GM12878 (cell line): Measurements from ENCODE around the gene FCAR. TPM values are rescaled to one million over a fixed set of nuclear protein-coding genes. Genes with fewer than 3 reads are reported as not detected.

Experiments used
- ATAC-seq: fragments of 200-7000 bp; cut with Tn5 transposase; 3 replicates; pipeline ENCODE4 v1.9.1; 2020; ENCODE audit warnings: mild to moderate bottlenecking, moderate library complexity
- BruUV-seq: library from RNA; stranded (reverse); fragments of 400-500 nt; replicated peaks from 2 replicates; lab custom pipeline; 2021; lab: Mats Ljungman, UMichigan
- CTCF ChIA-PET: fragments of 300-600 bp; sonication (Branson Sonifier 250); formaldehyde crosslinking; extraction: SDS; loops from one replicate; lab custom pipeline; 2021; ENCODE audit warnings: inconsistent platforms; lab: Yijun Ruan, JAX
- POLR2A ChIA-PET: fragments of 350-600 bp; formaldehyde crosslinking; extraction: SDS; loops from one replicate; lab custom pipeline; 2021; ENCODE audit warnings: inconsistent platforms; lab: Charles Lee
- RAD21 ChIA-PET: fragments of 300-600 bp; sonication (Branson Sonifier 250); formaldehyde crosslinking; loops from one replicate; lab custom pipeline; 2023; ENCODE audit warnings: antibody characterized with exemption; ENCODE audit not compliant: unreplicated experiment; lab: Charles Lee
- SMC1A ChIA-PET: fragments of 300-600 bp; sonication (Branson Sonifier 250); formaldehyde crosslinking; loops from one replicate; lab custom pipeline; 2023; ENCODE audit not compliant: unreplicated experiment, uncharacterized antibody; lab: Charles Lee
- DNase-seq: peaks from one replicate; pipeline ENCODE4 v3.0.0-alpha.2; 2011; ENCODE audit warnings: low read depth, low spot score
- FAIRE-seq: peaks from 3 replicates; lab custom pipeline; 2011; peaks lifted over from hg19 to GRCh38; lab: Jason Lieb, UNC
- H2AFZ ChIP-seq: 2 replicates; pipeline ENCODE4 v1.6.0; 2011; ENCODE audit warnings: low read depth, low read length, control low read depth; ENCODE audit not compliant: control insufficient read depth
- H3K27ac ChIP-seq: 2 replicates; pipeline ENCODE4 v1.5.1; 2011; ENCODE audit warnings: control low read depth; ENCODE audit not compliant: control insufficient read depth, insufficient read depth
- H3K27me3 ChIP-seq, 2 experiments: replicated peaks in 1 of 2; 2 replicates each; pipeline versions ENCODE4 v1.6.0 to v1.6.1; 2011; ENCODE audit warnings: low read length in 1 of 2; ENCODE audit not compliant: control insufficient read depth in 2 of 2, insufficient read depth in 2 of 2
- H3K36me3 ChIP-seq, 2 experiments: 2 replicates each; pipeline ENCODE4 v1.5.1; 2011; ENCODE audit warnings: low read length in 1 of 2; ENCODE audit not compliant: control insufficient read depth in 2 of 2, insufficient read depth in 2 of 2
- H3K4me1 ChIP-seq: 2 replicates; pipeline ENCODE4 v1.6.1; 2011; ENCODE audit warnings: mild to moderate bottlenecking, low read length, moderate library complexity, mixed read lengths; ENCODE audit not compliant: control insufficient read depth, insufficient read depth
- H3K4me2 ChIP-seq: 2 replicates; pipeline ENCODE4 v1.6.0; 2011; ENCODE audit warnings: control low read depth; ENCODE audit not compliant: control insufficient read depth, insufficient read depth
- H3K4me3 ChIP-seq: fragments of 200-600 bp; sonication (generic); 2 replicates; pipeline ENCODE4 v1.5.1; 2016
- H3K79me2 ChIP-seq: 2 replicates; pipeline ENCODE4 v1.6.0; 2011; ENCODE audit warnings: low read length; ENCODE audit not compliant: control insufficient read depth, insufficient read depth
- H3K9ac ChIP-seq: 2 replicates; pipeline ENCODE4 v1.8.0; 2011; ENCODE audit warnings: low read length, control low read depth, mixed read lengths; ENCODE audit not compliant: control insufficient read depth, insufficient read depth
- H3K9me3 ChIP-seq: replicated peaks from 3 replicates; pipeline ENCODE4 v1.5.1; 2011; ENCODE audit warnings: mild to moderate bottlenecking, low read length; ENCODE audit not compliant: control insufficient read depth, insufficient read depth
- H4K20me1 ChIP-seq: 2 replicates; pipeline ENCODE4 v1.6.0; 2011; ENCODE audit not compliant: control insufficient read depth, insufficient read depth
- ASH2L ChIP-seq: fragments of 300-600, 200-600 bp; sonication (generic); IDR thresholded peaks from 2 replicates; pipeline ENCODE4 v1.6.1; 2017; ENCODE audit warnings: low read depth, mild to moderate bottlenecking, borderline replicate concordance
- BMI1 ChIP-seq: fragments of 450-650 bp; IDR thresholded peaks from 2 replicates; pipeline ENCODE4 v1.6.1; 2016; ENCODE audit warnings: mild to moderate bottlenecking, moderate library complexity, borderline replicate concordance
- CBX5 ChIP-seq: sonication (generic); IDR thresholded peaks from 2 replicates; pipeline ENCODE4 v1.6.1; 2016; ENCODE audit warnings: low read depth, moderate library complexity, mild to moderate bottlenecking, inconsistent platforms
- EGR1 ChIP-seq, 2 experiments: IDR thresholded peaks; 1 replicate in 1 of 2; 2 replicates in 1 of 2; pipeline ENCODE4 v1.6.1; 2011 to 2012; ENCODE audit warnings: low read depth in 2 of 2, low read length in 2 of 2, borderline replicate concordance in 1 of 2, mild to moderate bottlenecking in 1 of 2, moderate library complexity in 1 of 2
- EP300 ChIP-seq, 2 experiments: fragments of 150-350 bp in 1 of 2; IDR thresholded peaks; 2 replicates each; pipeline ENCODE4 v1.6.1; 2011 to 2012; ENCODE audit warnings: low read depth in 2 of 2, low read length in 2 of 2, borderline replicate concordance in 1 of 2, improper control_type of control experiment in 1 of 2, inconsistent platforms in 1 of 2; ENCODE audit not compliant: control insufficient read depth in 1 of 2
- GATAD2B ChIP-seq: fragments of 450-650 bp; conservative IDR thresholded peaks from 2 replicates; pipeline ENCODE4 v1.6.1; 2017; ENCODE audit warnings: low read depth, mild to moderate bottlenecking, moderate library complexity
- JUNB ChIP-seq: IDR thresholded peaks from 2 replicates; pipeline ENCODE4 v1.6.1; 2016; ENCODE audit warnings: antibody characterized with exemption, mild to moderate bottlenecking
- KLF5 ChIP-seq: fragments of 450-650 bp; IDR thresholded peaks from 2 replicates; pipeline ENCODE4 v1.6.1; 2014; ENCODE audit warnings: mild to moderate bottlenecking; ENCODE audit not compliant: partially characterized antibody
- MEF2B ChIP-seq: fragments of 450-650 bp; IDR thresholded peaks from 2 replicates; pipeline ENCODE4 v1.6.1; 2018; ENCODE audit warnings: mild to moderate bottlenecking, moderate library complexity; ENCODE audit not compliant: partially characterized antibody, poor library complexity, severe bottlenecking
- MTA3 ChIP-seq: IDR thresholded peaks from 2 replicates; pipeline ENCODE4 v1.6.1; 2012; ENCODE audit warnings: low read length, inconsistent platforms, borderline replicate concordance
- PBX3 ChIP-seq: IDR thresholded peaks from 2 replicates; pipeline ENCODE4 v1.6.1; 2011; ENCODE audit warnings: mild to moderate bottlenecking, low read depth, low read length, moderate library complexity; ENCODE audit not compliant: insufficient replicate concordance
- PML ChIP-seq: IDR thresholded peaks from 2 replicates; pipeline ENCODE4 v1.6.1; 2012; ENCODE audit warnings: low read length, inconsistent platforms
- RELB ChIP-seq: fragments of 450-650 bp; IDR thresholded peaks from 2 replicates; pipeline ENCODE4 v1.6.1; 2017; ENCODE audit warnings: low read depth, mild to moderate bottlenecking, moderate library complexity
- SKIL ChIP-seq: fragments of 450-650 bp; IDR thresholded peaks from 2 replicates; pipeline ENCODE4 v1.6.1; 2017; ENCODE audit warnings: mild to moderate bottlenecking, low read depth, inconsistent platforms; ENCODE audit not compliant: poor library complexity, severe bottlenecking
- YBX1 ChIP-seq: fragments of 450-650 bp; IDR thresholded peaks from 2 replicates; pipeline ENCODE4 v1.6.1; 2016; ENCODE audit warnings: antibody characterized with exemption
- ZNF24 ChIP-seq: fragments of 450-650 bp; IDR thresholded peaks from 2 replicates; pipeline ENCODE4 v1.6.1; 2017; ENCODE audit warnings: antibody characterized with exemption, mild to moderate bottlenecking
- WGBS: methylation state at CpG from one replicate; pipeline ENCODE4 v1.1.6; 2016; ENCODE audit warnings: low lambda C conversion rate; ENCODE audit not compliant: insufficient replicate concordance, insufficient coverage; ENCODE audit errors: missing lambda C conversion rate; 5-methylcytosine and 5-hydroxymethylcytosine counted together
- in situ Hi-C: fragments of 300-500 bp; cut with MboI; formaldehyde crosslinking; loops from 9 replicates; pipeline ENCODE4 v1.14.3; 2018; ENCODE audit warnings: mixed read lengths
- intact Hi-C: fragments of 100-400 bp; cut with micrococcal nuclease; formaldehyde crosslinking; loops from one replicate; pipeline ENCODE4 v1.14.2; 2022; ENCODE audit not compliant: unreplicated experiment
- polyA plus RNA-seq, 11 experiments: library from polyadenylated mRNA; depleted of rRNA in 4 of 11; unstranded in 6 of 11; stranded (reverse) in 5 of 11; fragments of >200 nt; fragmentation: Nextera tagmentation in 4 of 11; fragmentation: Illumina TruSeq in 1 of 11; extraction: Ambion mirVana in 4 of 11; extraction: Trizol in 1 of 11; gene quantifications; 1 replicate in 1 of 11; 2 replicates in 10 of 11; pipeline versions ENCODE4 v1.2.1 to v1.2.3, GENCODE V29; 2011 to 2016; ENCODE audit warnings: inconsistent platforms in 2 of 11, missing spikeins in 2 of 11, low read depth in 1 of 11
- total RNA-seq, 4 experiments: library from RNA; depleted of rRNA in 3 of 4; stranded (reverse); fragments of >200 nt in 3 of 4; fragmentation: Illumina TruSeq in 1 of 4; extraction: Trizol in 1 of 4; gene quantifications; 2 replicates each; pipeline versions ENCODE4 v1.2.1 to v1.2.3, GENCODE V29; 2013 to 2021
- TF ChIP-seq, protein P1 (sequence below): IDR thresholded peaks from 2 replicates; pipeline ENCODE4 v1.6.1; 2012; ENCODE audit warnings: low read depth, low read length, improper control_type of control experiment

Gene FCAR
- total and polyA plus RNA-seq, 10 of the 15 experiments (the other 5 are each of a cell fraction or from before 2014, with no cell fraction given) = 0.49 TPM; not detected in 9

GRCh38 chr19:54871696-54872095 lies 2.3 kb upstream of the FCAR start:
- FAIRE-seq (no peak), ATAC-seq (no peak), DNase-seq (no peak)
- POLR2A ChIA-PET = no interaction called here
- Histone ChIP-seq H3K4me2 (no peak overlapping the region), H2AFZ (no peak overlapping the region), H3K79me2 (no peaks in the 10 kb centered on the region), H4K20me1 (no peaks in the 10 kb centered on the region), H3K9ac (no peak overlapping the region), H3K9me3 (no peaks in the 10 kb centered on the region; the same call in 2 of the 3 replicates), H3K4me3 (no peak overlapping the region), H3K27me3 (no peaks in the 10 kb centered on the region; a peak in 1 of 4 replicates), H3K4me1 (no peaks in the 10 kb centered on the region), H3K36me3 (no peaks in the 10 kb centered on the region), H3K27ac (no peak overlapping the region)
- CTCF ChIA-PET = no interaction called here
- 2% methylated on average over 3 of the region's 3 CpGs for WGBS
- BruUV-seq = no TSS peak
- RAD21 ChIA-PET = no interaction called here
- SMC1A ChIA-PET = no interaction called here
- in situ Hi-C loops = no loop called here
- TF ChIP-seq JUNB = no peak
- TF ChIP-seq PBX3 = no peak
- no peak for TF ChIP-seq ASH2L
- TF ChIP-seq PML = no peak
- no peak for TF ChIP-seq SKIL
- no peak for TF ChIP-seq MEF2B
- TF ChIP-seq KLF5 = no peak
- TF ChIP-seq BMI1 = no peak
- no peak for TF ChIP-seq GATAD2B
- TF ChIP-seq CBX5 = no peak
- TF ChIP-seq EP300 (IDR thresholded peaks at IDR 0.05; ENCODE audit: borderline replicate concordance in 1 of 2, control insufficient read depth in 1 of 2, low read depth in 2 of 2, low read length in 2 of 2) = no peak
- TF ChIP-seq ZNF24 = no peak
- TF ChIP-seq EGR1 (IDR thresholded peaks at IDR 0.05; ENCODE audit: borderline replicate concordance in 1 of 2, low read depth in 2 of 2, low read length in 2 of 2) = no peak
- TF ChIP-seq, protein P1, sequence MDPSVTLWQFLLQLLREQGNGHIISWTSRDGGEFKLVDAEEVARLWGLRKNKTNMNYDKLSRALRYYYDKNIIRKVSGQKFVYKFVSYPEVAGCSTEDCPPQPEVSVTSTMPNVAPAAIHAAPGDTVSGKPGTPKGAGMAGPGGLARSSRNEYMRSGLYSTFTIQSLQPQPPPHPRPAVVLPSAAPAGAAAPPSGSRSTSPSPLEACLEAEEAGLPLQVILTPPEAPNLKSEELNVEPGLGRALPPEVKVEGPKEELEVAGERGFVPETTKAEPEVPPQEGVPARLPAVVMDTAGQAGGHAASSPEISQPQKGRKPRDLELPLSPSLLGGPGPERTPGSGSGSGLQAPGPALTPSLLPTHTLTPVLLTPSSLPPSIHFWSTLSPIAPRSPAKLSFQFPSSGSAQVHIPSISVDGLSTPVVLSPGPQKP = no peak
- no peak for TF ChIP-seq YBX1
- no peak for TF ChIP-seq MTA3
- TF ChIP-seq RELB = no peak
- intact Hi-C loops = no loop called here
